H1 (cell line): Measurements from ENCODE around the gene ARHGEF38. TPM values are rescaled to one million over a fixed set of nuclear protein-coding genes. Genes with fewer than 3 reads are reported as not detected.

Experiments
- CTCF ChIA-PET: fragments of 300-600 bp; sonication (Branson Sonifier 250); formaldehyde crosslinking; loops from one replicate; lab custom pipeline; 2021; ENCODE audit not compliant: partially characterized antibody; lab: Charles Lee
- POLR2A ChIA-PET: fragments of 300-600 bp; sonication (Branson Sonifier 250); formaldehyde crosslinking; loops from one replicate; lab custom pipeline; 2021; ENCODE audit warnings: inconsistent platforms; ENCODE audit not compliant: partially characterized antibody; lab: Charles Lee
- DNase-seq, 2 experiments: peaks; one replicate each; pipeline versions ENCODE4 v3.0.0 to v3.0.0-alpha.2; 2010 to 2022; ENCODE audit warnings: low spot score in 2 of 2, low read depth in 1 of 2, mixed read lengths in 1 of 2
- FAIRE-seq: peaks from 2 replicates; lab custom pipeline; 2011; peaks lifted over from hg19 to GRCh38; lab: Jason Lieb, UNC
- H2AFZ ChIP-seq: 2 replicates; pipeline ENCODE4 v1.8.1; 2012; ENCODE audit warnings: low read length, inconsistent platforms
- H2AK5ac ChIP-seq: 2 replicates; pipeline ENCODE4 v1.6.1; 2013; ENCODE audit warnings: low read depth, low read length
- H2BK120ac ChIP-seq: replicated peaks from 2 replicates; pipeline ENCODE3; 2013; ENCODE audit warnings: low read depth, low read length, inconsistent platforms
- H2BK12ac ChIP-seq: 2 replicates; pipeline ENCODE4 v1.6.1; 2013; ENCODE audit warnings: low read depth, low read length
- H2BK15ac ChIP-seq: 2 replicates; pipeline ENCODE4 v1.6.1; 2013; ENCODE audit warnings: low read length
- H2BK20ac ChIP-seq: 2 replicates; pipeline ENCODE4 v1.6.1; 2013; ENCODE audit warnings: low read length
- H2BK5ac ChIP-seq: 2 replicates; pipeline ENCODE4 v1.6.1; 2013; ENCODE audit warnings: low read depth, low read length
- H3K14ac ChIP-seq: 2 replicates; pipeline ENCODE4 v1.6.1; 2013; ENCODE audit warnings: inconsistent platforms; ENCODE audit not compliant: insufficient read length
- H3K18ac ChIP-seq: 2 replicates; pipeline ENCODE4 v1.6.1; 2013; ENCODE audit warnings: low read length; ENCODE audit errors: extremely low read depth
- H3K23ac ChIP-seq: 2 replicates; pipeline ENCODE4 v1.6.1; 2013; ENCODE audit warnings: inconsistent platforms; ENCODE audit not compliant: insufficient read length
- H3K23me2 ChIP-seq: 2 replicates; pipeline ENCODE4 v1.6.1; 2013; ENCODE audit warnings: low read depth, low read length
- H3K27ac ChIP-seq: 2 replicates; pipeline ENCODE4 v1.6.1; 2011; ENCODE audit warnings: low read depth, low read length, inconsistent platforms
- H3K27me3 ChIP-seq, 4 experiments: replicated peaks in 1 of 4; 1 replicate in 1 of 4; 2 replicates in 3 of 4; pipeline versions ENCODE4 v1.6.1 to v1.8.1; 2011 to 2013; ENCODE audit warnings: low read length in 3 of 4, mild to moderate bottlenecking in 3 of 4, inconsistent platforms in 2 of 4, mixed read lengths in 2 of 4, moderate library complexity in 1 of 4; ENCODE audit not compliant: control insufficient read depth in 3 of 4, insufficient read depth in 3 of 4; ENCODE audit errors: extremely low read depth in 1 of 4
- H3K36me3 ChIP-seq, 4 experiments: 2 replicates each; pipeline versions ENCODE4 v1.6.1 to v1.8.1; 2011 to 2013; ENCODE audit warnings: mild to moderate bottlenecking in 4 of 4, low read length in 3 of 4, moderate library complexity in 2 of 4, control low read depth in 1 of 4, inconsistent platforms in 1 of 4; ENCODE audit not compliant: insufficient read depth in 4 of 4, control insufficient read depth in 2 of 4
- H3K4ac ChIP-seq: replicated peaks from 2 replicates; pipeline ENCODE3; 2013; ENCODE audit warnings: low read length, low read depth, mixed read lengths, inconsistent platforms; ENCODE audit not compliant: insufficient read length
- H3K4me1 ChIP-seq, 4 experiments: replicated peaks in 1 of 4; 1 replicate in 1 of 4; 2 replicates in 3 of 4; pipeline versions ENCODE4 v1.6.1 to v1.8.1; 2011 to 2013; ENCODE audit warnings: low read length in 3 of 4, inconsistent platforms in 2 of 4, mixed read lengths in 1 of 4; ENCODE audit not compliant: insufficient read depth in 4 of 4, control insufficient read depth in 3 of 4
- H3K4me2 ChIP-seq, 2 experiments: 2 replicates each; pipeline versions ENCODE4 v1.6.1 to v1.8.1; 2011 to 2013; ENCODE audit warnings: low read depth in 2 of 2, low read length in 2 of 2, control low read depth in 1 of 2, inconsistent platforms in 1 of 2, mild to moderate bottlenecking in 1 of 2; ENCODE audit not compliant: insufficient read depth in 1 of 2
- H3K4me3 ChIP-seq, 4 experiments: fragments of 200-600, 300-600 bp in 1 of 4; sonication (generic), shearing (Covaris generic), sonication (Bioruptor Twin) in 1 of 4; 2 replicates each; pipeline versions ENCODE4 v1.5.1 to v1.8.1; 2011 to 2016; ENCODE audit warnings: low read length in 4 of 4, low read depth in 3 of 4, control low read depth in 2 of 4, inconsistent platforms in 2 of 4, mild to moderate bottlenecking in 2 of 4, mixed read lengths in 1 of 4, moderate library complexity in 1 of 4; ENCODE audit not compliant: insufficient read depth in 2 of 4; ENCODE audit errors: extremely low read depth in 1 of 4
- H3K56ac ChIP-seq: replicated peaks from 2 replicates; pipeline ENCODE3; 2013; ENCODE audit warnings: low read depth, mild to moderate bottlenecking, mixed read lengths, low read length, inconsistent platforms; ENCODE audit not compliant: insufficient read length
- H3K79me1 ChIP-seq: 2 replicates; pipeline ENCODE4 v1.6.1; 2013; ENCODE audit warnings: low read depth, low read length, control low read depth
- H3K79me2 ChIP-seq, 2 experiments: 2 replicates each; pipeline versions ENCODE4 v1.6.1 to v1.8.1; 2012 to 2013; ENCODE audit warnings: low read length in 2 of 2, mild to moderate bottlenecking in 2 of 2, inconsistent platforms in 1 of 2; ENCODE audit not compliant: insufficient read depth in 2 of 2, control insufficient read depth in 1 of 2
- H3K9ac ChIP-seq, 4 experiments: replicated peaks in 1 of 4; 1 replicate in 1 of 4; 2 replicates in 3 of 4; pipeline versions ENCODE4 v1.6.1 to v1.8.1; 2011 to 2013; ENCODE audit warnings: low read depth in 3 of 4, low read length in 3 of 4, control low read depth in 2 of 4, mild to moderate bottlenecking in 2 of 4, moderate library complexity in 2 of 4, inconsistent platforms in 1 of 4; ENCODE audit errors: extremely low read depth in 1 of 4
- H3K9me3 ChIP-seq, 2 experiments: 2 replicates each; pipeline versions ENCODE4 v1.6.1 to v1.8.1; 2012 to 2013; ENCODE audit warnings: mild to moderate bottlenecking in 2 of 2, moderate library complexity in 2 of 2, control low read depth in 1 of 2, inconsistent platforms in 1 of 2, low read depth in 1 of 2, low read length in 1 of 2, mixed read lengths in 1 of 2; ENCODE audit not compliant: insufficient read depth in 2 of 2
- H4K20me1 ChIP-seq, 2 experiments: replicated peaks in 1 of 2; 2 replicates each; pipeline versions ENCODE3 to v1.8.1; 2011 to 2013; ENCODE audit warnings: inconsistent platforms in 2 of 2, low read length in 2 of 2, mild to moderate bottlenecking in 1 of 2; ENCODE audit not compliant: insufficient read depth in 2 of 2, control insufficient read depth in 1 of 2
- H4K5ac ChIP-seq: 2 replicates; pipeline ENCODE4 v1.6.1; 2013; ENCODE audit warnings: low read length, low read depth, mixed read lengths, inconsistent platforms; ENCODE audit not compliant: insufficient read length
- H4K8ac ChIP-seq: 2 replicates; pipeline ENCODE4 v1.8.0; 2013; ENCODE audit warnings: mild to moderate bottlenecking, moderate library complexity, low read length, inconsistent platforms; ENCODE audit not compliant: insufficient read depth; ENCODE audit errors: extremely low read depth
- H4K91ac ChIP-seq: replicated peaks from 2 replicates; pipeline ENCODE3; 2013; ENCODE audit warnings: low read length, mixed read lengths, inconsistent platforms; ENCODE audit not compliant: insufficient read length
- BRCA1 ChIP-seq: IDR thresholded peaks from 2 replicates; pipeline ENCODE4 v1.6.1; 2012; ENCODE audit warnings: low read depth, low read length, improper control_type of control experiment
- CHD1 ChIP-seq: IDR thresholded peaks from 2 replicates; pipeline ENCODE4 v1.6.1; 2012; ENCODE audit warnings: low read depth, low read length, improper control_type of control experiment
- KDM5A ChIP-seq: fragments of 200-600 bp; IDR thresholded peaks from 2 replicates; pipeline ENCODE4 v1.7.1; 2012; ENCODE audit warnings: mild to moderate bottlenecking, low read length, inconsistent platforms, mixed read lengths
- POU5F1 ChIP-seq: IDR thresholded peaks from 2 replicates; pipeline ENCODE4 v1.6.1; 2011; ENCODE audit warnings: low read depth, mild to moderate bottlenecking, low read length, moderate library complexity
- RNF2 ChIP-seq: fragments of 200-900, 300-1000 bp; sonication (generic); IDR thresholded peaks from 2 replicates; pipeline ENCODE4 v1.7.1; 2016; ENCODE audit warnings: borderline replicate concordance, low read depth, mild to moderate bottlenecking, antibody characterized with exemption, low read length; ENCODE audit not compliant: poor library complexity, severe bottlenecking; ENCODE audit errors: missing control alignments
- SP1 ChIP-seq: IDR thresholded peaks from 2 replicates; pipeline ENCODE4 v1.6.1; 2011; ENCODE audit warnings: low read depth, low read length
- SP2 ChIP-seq: IDR thresholded peaks from 2 replicates; pipeline ENCODE4 v1.6.1; 2012; ENCODE audit warnings: mild to moderate bottlenecking, low read length, inconsistent platforms
- TAF1 ChIP-seq: IDR thresholded peaks from 2 replicates; pipeline ENCODE4 v1.6.1; 2011; ENCODE audit warnings: mild to moderate bottlenecking, low read depth, low read length
- TBP ChIP-seq: IDR thresholded peaks from 2 replicates; pipeline ENCODE4 v1.6.1; 2011; ENCODE audit warnings: low read depth, low read length, improper control_type of control experiment
- ZNF274 ChIP-seq: IDR thresholded peaks from 2 replicates; pipeline ENCODE4 v1.7.0; 2012; ENCODE audit warnings: low read length, borderline replicate concordance; ENCODE audit errors: extremely low read depth
- WGBS, 2 experiments: shearing (Covaris generic) in 1 of 2; methylation state at CpG; one replicate each; pipeline versions ENCODE4 v1.1.6 to v1.1.7; 2013 to 2015; ENCODE audit warnings: low lambda C conversion rate in 2 of 2, mixed read lengths in 2 of 2, inconsistent platforms in 1 of 2, low coverage in 1 of 2, missing lambda C conversion rate in 1 of 2; ENCODE audit not compliant: insufficient replicate concordance in 2 of 2, insufficient coverage in 1 of 2, insufficient read length in 1 of 2; ENCODE audit errors: extremely low coverage in 1 of 2, missing lambda C conversion rate in 1 of 2; 5-methylcytosine and 5-hydroxymethylcytosine counted together
- polyA plus RNA-seq, 7 experiments: library from polyadenylated mRNA; depleted of rRNA in 3 of 7; stranded (reverse) in 5 of 7; unstranded in 2 of 7; fragments of >200 nt in 5 of 7; fragments of 200-250 nt in 2 of 7; gene quantifications; 1 replicate in 5 of 7; 2 replicates in 1 of 7; 4 replicates in 1 of 7; pipeline versions ENCODE4 v1.2.1 to v1.2.3, GENCODE V29; 2011 to 2013; ENCODE audit warnings: missing spikeins in 2 of 7, mixed read lengths in 2 of 7
- total RNA-seq: library from RNA; stranded (reverse); fragmentation: NEBNext Ultra II Directional; extraction: Animal tissue kit (Norgen Biotek cat#: 25700); gene quantifications from 2 replicates; pipeline ENCODE4 v1.2.1, GENCODE V29; 2021
- TF ChIP-seq, protein P1 (sequence below): IDR thresholded peaks from 2 replicates; pipeline ENCODE4 v1.6.1; 2011; ENCODE audit warnings: low read length, improper control_type of control experiment
- TF ChIP-seq, protein P2 (sequence below), 3 experiments: IDR thresholded peaks; 1 replicate in 2 of 3; 2 replicates in 1 of 3; pipeline versions ENCODE4 v1.5.1 to v1.6.1; 2011; ENCODE audit warnings: low read length in 3 of 3, mild to moderate bottlenecking in 3 of 3, inconsistent platforms in 2 of 3, low read depth in 1 of 3, moderate library complexity in 1 of 3; ENCODE audit not compliant: insufficient read depth in 1 of 3; ENCODE audit errors: control extremely low read depth in 1 of 3

The ARHGEF38 gene
- total and polyA plus RNA-seq, 2 of the 8 experiments (the other 6 are each of a cell fraction or from before 2014, with no cell fraction given), result not detected

DNA sequence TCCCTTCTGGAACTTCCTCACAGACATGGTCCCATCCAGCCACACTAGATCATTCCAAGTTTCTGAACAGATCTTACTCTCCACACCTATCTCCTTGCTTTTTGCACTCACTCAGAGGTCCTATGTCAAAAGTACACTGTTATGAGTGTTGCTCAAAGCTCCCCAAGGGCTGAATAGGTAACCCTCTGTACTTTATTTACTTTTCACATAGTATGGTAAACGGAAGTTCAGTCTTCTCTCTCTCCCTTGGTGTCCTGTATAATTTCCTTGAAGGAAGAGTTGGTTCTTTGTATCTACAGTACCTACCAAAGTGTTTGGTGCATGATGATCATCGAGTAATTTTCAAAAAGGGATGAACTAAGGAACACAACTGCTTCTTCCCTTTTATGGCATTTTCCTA is 74.4 kb downstream of the ARHGEF38 start:
- Histone ChIP-seq H3K27ac (no peak overlapping the region), H2BK12ac (no peak overlapping the region), H3K4me2 (no peak overlapping the region), H3K9ac (no peak overlapping the region), H3K79me2 (no peaks in the 10 kb centered on the region), H2BK15ac (no peak overlapping the region), H3K27me3 (no peaks in the 10 kb centered on the region), H3K23me2 (no peaks in the 10 kb centered on the region), H3K18ac (no peak overlapping the region), H2BK120ac (no peak overlapping the region), H3K56ac (no peak overlapping the region), H4K8ac (no peak overlapping the region), H3K23ac (no peak overlapping the region), H4K5ac (no peak overlapping the region), H3K4ac (no peak overlapping the region), H4K20me1 (no peaks in the 10 kb centered on the region), H3K9me3 (no peaks in the 10 kb centered on the region), H3K14ac (no peak overlapping the region), H2AFZ (no peak overlapping the region), H4K91ac (no peak overlapping the region), H3K36me3 (no peaks in the 10 kb centered on the region), H3K4me3 (no peak overlapping the region), H2BK5ac (no peak overlapping the region), H3K4me1 (no peaks in the 10 kb centered on the region), H3K79me1 (no peaks in the 10 kb centered on the region), H2BK20ac (no peak overlapping the region), H2AK5ac (no peak overlapping the region)
- CTCF ChIA-PET, result no interaction called here
- 89% methylated on average over 2 of the region's 2 CpGs; no CpG with 5 or more reads in 1 of the 2 experiments for WGBS, 2 experiments
- POLR2A ChIA-PET, result no interaction called here
- no peak for DNase-seq
- no peak for FAIRE-seq
- TF ChIP-seq SP1 (no peak), BRCA1 (no peak), KDM5A (no peak), TAF1 (no peak), SP2 (no peak), POU5F1 (no peak), CHD1 (no peak), ZNF274 (no peak), TBP (no peak), RNF2 (no peak)
- TF ChIP-seq, protein P1, sequence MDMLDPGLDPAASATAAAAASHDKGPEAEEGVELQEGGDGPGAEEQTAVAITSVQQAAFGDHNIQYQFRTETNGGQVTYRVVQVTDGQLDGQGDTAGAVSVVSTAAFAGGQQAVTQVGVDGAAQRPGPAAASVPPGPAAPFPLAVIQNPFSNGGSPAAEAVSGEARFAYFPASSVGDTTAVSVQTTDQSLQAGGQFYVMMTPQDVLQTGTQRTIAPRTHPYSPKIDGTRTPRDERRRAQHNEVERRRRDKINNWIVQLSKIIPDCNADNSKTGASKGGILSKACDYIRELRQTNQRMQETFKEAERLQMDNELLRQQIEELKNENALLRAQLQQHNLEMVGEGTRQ, result no peak
- TF ChIP-seq, protein P2, sequence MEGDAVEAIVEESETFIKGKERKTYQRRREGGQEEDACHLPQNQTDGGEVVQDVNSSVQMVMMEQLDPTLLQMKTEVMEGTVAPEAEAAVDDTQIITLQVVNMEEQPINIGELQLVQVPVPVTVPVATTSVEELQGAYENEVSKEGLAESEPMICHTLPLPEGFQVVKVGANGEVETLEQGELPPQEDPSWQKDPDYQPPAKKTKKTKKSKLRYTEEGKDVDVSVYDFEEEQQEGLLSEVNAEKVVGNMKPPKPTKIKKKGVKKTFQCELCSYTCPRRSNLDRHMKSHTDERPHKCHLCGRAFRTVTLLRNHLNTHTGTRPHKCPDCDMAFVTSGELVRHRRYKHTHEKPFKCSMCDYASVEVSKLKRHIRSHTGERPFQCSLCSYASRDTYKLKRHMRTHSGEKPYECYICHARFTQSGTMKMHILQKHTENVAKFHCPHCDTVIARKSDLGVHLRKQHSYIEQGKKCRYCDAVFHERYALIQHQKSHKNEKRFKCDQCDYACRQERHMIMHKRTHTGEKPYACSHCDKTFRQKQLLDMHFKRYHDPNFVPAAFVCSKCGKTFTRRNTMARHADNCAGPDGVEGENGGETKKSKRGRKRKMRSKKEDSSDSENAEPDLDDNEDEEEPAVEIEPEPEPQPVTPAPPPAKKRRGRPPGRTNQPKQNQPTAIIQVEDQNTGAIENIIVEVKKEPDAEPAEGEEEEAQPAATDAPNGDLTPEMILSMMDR (IDR thresholded peaks at IDR 0.05; ENCODE audit: control extremely low read depth in 1 of 3, insufficient read depth in 1 of 3, low read depth in 1 of 3, low read length in 3 of 3), result no peak
